Suppressor macrophage (primary cell): Measurements from ENCODE around the gene CCER1.

ENCODE experiments used
- DNase-seq, 4 experiments: peaks; one replicate each; pipeline ENCODE4 v3.0.0-alpha.2; 2020 to 2022

The CCER1 gene

GRCh38 chr12:90964616-90965015, 9.6 kb upstream of the CCER1 start:
- DNase-seq = no peak

- DNase-seq = no peak
These were observed 9.0 kb upstream of the CCER1 start for GRCh38 chr12:90963946-90964345.

GRCh38 chr12:90961154-90961553, 6.2 kb upstream of the CCER1 start:
- DNase-seq = no peak

GRCh38 chr12:90959538-90960139, 4.7 kb upstream of the CCER1 start:
- peak; percentile 48 to 75 (median 52) for DNase-seq

GRCh38 chr12:90959032-90959431, 4.1 kb upstream of the CCER1 start:
- no peak for DNase-seq

GRCh38 chr12:90958347-90958746, 3.4 kb upstream of the CCER1 start:
- DNase-seq = no peak

- DNase-seq = no peak
These were observed 548 bp downstream of the CCER1 start for GRCh38 chr12:90954428-90954827.

GRCh38 chr12:90953956-90954421, 987 bp downstream of the CCER1 start:
- peak in 1 of 4 experiments; percentile 7 for DNase-seq

GRCh38 chr12:90951432-90952105, 3.4 kb downstream of the CCER1 start:
- DNase-seq = no peak

GRCh38 chr12:90947869-90948268, 7.1 kb downstream of the CCER1 start:
- DNase-seq = no peak

- peak in 3 of 4 experiments; percentile 4 to 71 (median 50) for DNase-seq
These were observed 9.8 kb downstream of the CCER1 start for GRCh38 chr12:90945070-90945649.

GRCh38 chr12:90943255-90943654, 11.7 kb downstream of the CCER1 start:
- no peak for DNase-seq

- peak; percentile 29 to 71 (median 54) for DNase-seq
These were observed 14.0 kb downstream of the CCER1 start for GRCh38 chr12:90940872-90941499.

GRCh38 chr12:90939382-90939781, 15.6 kb downstream of the CCER1 start:
- no peak for DNase-seq

GRCh38 chr12:90938451-90938850, 16.5 kb downstream of the CCER1 start:
- no peak for DNase-seq

- DNase-seq = no peak
These were observed 17.3 kb downstream of the CCER1 start for GRCh38 chr12:90937651-90938050.

GRCh38 chr12:90936230-90937005, 18.6 kb downstream of the CCER1 start:
- DNase-seq = no peak

GRCh38 chr12:90925562-90925961, 29.4 kb downstream of the CCER1 start:
- DNase-seq = no peak

GRCh38 chr12:90924406-90924805, 30.6 kb downstream of the CCER1 start:
- no peak for DNase-seq

GRCh38 chr12:90922145-90922627, 32.8 kb downstream of the CCER1 start:
- DNase-seq = no peak

GRCh38 chr12:90921536-90921935, 33.4 kb downstream of the CCER1 start:
- DNase-seq = no peak

- DNase-seq = no peak
These were observed 34.8 kb downstream of the CCER1 start for GRCh38 chr12:90920222-90920621.

- no peak for DNase-seq
These were observed 37.5 kb downstream of the CCER1 start for GRCh38 chr12:90917431-90917830.
